Hematopoietic multipotent progenitor cell treated with erythropoietin and hydrocortisone succinate and interleukin-3 and kit ligand, for 17 days (in vitro differentiated cells): ENCODE measurements around the gene KIRREL1.

Experiments used
- DNase-seq: peaks from one replicate; pipeline ENCODE4 v3.0.0-alpha.2; 2015; ENCODE audit warnings: low spot score

KIRREL1 gene

DNA sequence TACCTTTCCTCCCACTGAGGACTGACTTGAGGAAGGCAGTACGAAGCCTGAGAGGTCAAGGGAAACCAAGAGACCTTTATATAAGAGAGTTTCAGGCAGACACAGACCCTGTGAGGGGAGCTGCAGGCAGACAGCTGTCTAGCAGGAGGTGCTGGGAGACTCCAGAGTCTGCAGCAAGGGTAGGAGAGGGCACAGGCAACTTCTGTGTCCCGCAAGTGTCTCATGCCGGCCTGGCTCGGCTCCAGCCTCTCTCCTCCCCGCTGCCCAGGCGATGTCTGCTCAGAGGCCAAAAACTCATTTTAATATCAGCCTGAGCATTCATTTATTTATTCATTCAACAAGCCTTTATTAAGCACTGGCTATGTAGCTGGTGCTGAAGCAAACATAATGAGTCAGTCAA lies 83.0 kb downstream of the KIRREL1 start:
- no peak for DNase-seq

- DNase-seq: no peak
Measured at GRCh38 chr1:158077411-158078256, 84.2 kb downstream of the KIRREL1 start.

DNA sequence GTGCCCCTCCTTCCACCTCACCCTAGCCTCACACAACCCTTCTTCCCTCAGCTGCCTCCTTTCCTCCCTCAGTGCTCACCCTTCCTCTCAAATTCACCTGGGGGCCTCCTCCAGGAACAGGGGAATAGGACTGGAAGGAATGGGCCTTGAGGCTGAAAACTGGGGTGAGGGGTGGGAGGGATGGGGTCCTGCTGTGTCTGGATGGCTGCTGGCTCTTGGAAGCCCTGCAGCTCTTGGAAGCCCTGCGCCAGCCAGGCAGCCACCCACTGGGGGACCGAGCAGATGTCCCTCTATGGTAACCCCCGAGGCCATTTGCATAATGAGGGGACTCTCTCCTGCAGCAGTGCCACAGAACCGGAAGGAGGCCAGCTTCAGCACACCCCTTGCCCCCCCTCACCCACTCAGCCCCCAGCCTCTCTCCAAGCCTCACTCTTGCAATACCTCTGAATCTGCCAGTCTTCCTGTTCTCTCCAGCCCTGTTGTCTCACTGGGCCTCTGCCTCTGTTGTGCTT lies 85.2 kb downstream of the KIRREL1 start:
- DNase-seq: no peak

DNA sequence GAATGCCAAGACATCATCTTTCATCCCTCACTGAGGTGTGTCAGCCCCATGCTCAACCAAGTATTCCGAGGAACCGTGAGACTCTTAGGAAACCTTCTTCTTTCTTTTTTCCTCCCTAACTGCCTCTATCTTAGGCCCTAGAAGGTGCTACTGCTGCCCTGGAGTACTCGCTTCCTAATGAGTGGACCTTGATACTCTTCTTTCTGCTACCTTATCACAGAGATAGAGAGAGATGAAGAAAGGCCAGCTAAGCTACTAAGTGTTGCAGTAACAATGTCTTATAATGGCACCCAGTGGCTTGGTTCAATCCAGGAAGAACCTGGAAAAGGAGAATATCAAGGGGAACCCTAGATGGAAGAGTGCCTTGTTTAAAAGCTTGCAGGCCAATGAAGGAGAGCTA lies 86.6 kb downstream of the KIRREL1 start:
- DNase-seq: no peak

DNA sequence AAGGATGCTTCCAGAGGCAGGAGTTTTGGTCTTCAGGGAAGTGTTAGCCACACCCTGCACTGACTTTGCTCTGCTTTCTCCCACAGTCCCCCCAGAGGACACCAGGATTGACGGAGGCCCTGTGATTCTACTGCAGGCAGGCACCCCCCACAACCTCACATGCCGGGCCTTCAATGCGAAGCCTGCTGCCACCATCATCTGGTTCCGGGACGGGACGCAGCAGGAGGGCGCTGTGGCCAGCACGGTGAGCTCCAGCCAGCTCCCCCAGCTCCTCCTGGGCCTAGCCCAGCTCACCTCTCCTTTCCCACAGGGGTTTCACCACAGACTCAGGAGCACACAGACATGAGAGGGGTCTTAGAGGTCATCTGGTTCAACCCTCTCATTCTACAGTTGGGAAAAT lies 90.9 kb downstream of the KIRREL1 start:
- DNase-seq: no peak

DNA sequence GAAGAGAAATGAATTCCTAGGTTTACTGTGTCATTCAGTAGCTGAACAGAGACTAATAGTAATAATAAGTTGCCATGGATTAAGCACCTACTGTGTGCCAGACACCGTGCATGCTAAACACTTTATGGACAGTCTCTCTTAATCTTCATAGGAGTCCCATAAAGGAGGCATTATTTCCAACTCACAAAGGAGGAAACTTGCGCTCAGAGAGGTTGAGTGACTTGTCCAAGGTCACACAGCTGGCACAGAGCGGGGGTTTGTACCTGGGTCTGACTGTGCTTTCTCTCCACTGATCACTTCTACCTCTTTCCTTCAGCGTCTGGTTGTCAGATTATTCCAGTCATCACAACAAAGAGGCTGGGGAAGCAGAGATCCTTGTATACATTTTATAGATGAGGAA lies 91.3 kb downstream of the KIRREL1 start:
- no peak for DNase-seq

- DNase-seq: peak; percentile 38
Measured at GRCh38 chr1:158087320-158087927, 94.0 kb downstream of the KIRREL1 start.

GRCh38 chr1:158089476-158089875 lies 96.0 kb downstream of the KIRREL1 start:
- no peak for DNase-seq

GRCh38 chr1:158089925-158090637 lies 96.6 kb downstream of the KIRREL1 start:
- DNase-seq: no peak

DNA sequence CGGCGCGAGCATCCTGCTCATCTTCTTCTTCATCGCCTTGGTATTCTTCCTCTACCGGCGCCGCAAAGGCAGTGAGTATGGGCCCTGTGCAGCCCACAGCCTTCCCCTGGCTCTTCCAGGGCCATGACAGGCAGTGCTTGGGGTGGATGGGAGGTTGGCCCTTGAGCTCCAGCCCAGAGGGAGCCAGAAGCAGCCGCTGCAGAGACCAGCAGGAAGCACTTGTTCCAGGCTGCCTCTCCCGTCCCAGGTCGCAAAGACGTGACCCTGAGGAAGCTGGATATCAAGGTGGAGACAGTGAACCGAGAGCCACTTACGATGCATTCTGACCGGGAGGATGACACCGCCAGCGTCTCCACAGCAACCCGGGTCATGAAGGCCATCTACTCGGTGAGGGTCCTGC lies 99.9 kb downstream of the KIRREL1 start:
- no peak for DNase-seq

DNA sequence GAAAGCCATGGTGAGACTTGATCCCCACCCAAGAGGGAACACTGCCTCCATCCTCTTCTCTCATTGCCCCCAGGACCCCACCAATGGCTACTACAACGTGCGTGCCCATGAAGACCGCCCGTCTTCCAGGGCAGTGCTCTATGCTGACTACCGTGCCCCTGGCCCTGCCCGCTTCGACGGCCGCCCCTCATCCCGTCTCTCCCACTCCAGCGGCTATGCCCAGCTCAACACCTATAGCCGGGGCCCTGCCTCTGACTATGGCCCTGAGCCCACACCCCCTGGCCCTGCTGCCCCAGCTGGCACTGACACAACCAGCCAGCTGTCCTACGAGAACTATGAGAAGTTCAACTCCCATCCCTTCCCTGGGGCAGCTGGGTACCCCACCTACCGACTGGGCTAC lies 101.1 kb downstream of the KIRREL1 start:
- DNase-seq: no peak

DNA sequence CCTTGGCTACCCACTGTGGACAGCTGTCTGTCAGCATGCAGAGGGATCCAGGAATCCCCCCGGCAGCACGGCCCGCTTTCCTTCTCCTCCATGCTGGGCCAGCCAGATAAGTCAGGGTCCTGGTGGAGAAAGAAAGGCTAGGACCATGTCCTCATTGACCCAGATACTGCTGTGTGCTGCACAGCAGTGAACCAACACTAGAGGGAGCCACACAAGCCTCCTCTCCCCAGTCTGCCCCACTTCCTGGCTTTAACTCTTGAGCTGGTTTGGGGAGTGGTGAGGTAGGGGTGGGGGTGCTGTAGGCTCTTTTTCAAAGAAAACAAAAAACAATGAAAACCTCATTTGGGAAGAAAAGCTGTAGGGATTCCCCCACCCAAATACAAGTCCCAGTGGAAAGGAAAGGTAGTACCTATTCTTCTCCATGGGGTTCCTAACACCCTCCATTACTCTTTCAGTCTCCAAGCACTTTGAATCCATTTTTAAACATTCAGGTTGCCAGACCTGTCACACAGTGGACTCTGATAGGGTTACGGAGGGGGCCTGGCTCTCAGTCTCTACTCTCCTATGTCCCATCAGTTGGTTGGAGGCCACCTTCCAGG lies 102.4 kb downstream of the KIRREL1 start:
- DNase-seq: peak; percentile 23

DNA sequence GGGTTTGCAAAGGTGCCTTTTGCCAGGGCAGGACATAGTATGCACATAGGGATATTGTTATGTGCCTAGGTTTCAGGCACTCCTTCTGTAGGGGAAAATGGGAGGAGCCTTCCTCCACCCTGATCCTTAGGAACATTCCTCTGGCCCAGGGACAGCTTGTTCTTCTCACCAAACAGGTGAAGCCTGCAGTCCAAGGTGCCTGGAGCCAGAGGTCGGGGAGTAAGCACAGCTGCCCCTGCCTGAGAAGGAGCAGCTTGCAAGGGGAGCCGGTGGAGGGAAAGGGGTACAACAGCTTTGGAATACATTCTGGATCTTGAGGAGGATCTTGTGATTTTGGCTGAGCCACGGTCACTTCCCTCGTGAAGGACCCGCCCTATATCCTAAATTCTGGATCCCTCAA lies 104.8 kb downstream of the KIRREL1 start:
- DNase-seq: no peak

DNA sequence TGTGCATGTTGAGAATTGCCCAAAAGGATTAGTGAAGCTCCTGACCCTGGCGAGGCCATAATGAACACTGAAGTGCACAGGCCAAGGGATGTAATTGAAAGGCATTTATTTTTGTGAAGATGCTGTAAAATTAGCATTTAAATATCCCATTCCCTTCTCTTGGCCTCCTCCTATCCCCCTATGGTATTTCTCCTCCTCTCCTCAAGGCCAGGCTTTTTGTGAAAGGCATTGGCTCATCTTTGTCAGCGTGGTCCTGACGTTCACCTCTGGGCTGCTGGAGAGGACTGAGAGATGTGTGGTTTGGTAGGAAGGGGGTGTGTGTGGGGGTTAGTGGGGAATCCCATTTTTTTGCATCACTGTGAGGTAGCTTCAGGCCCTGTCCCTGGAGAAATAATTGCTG lies 105.7 kb downstream of the KIRREL1 start:
- no peak for DNase-seq

- no peak for DNase-seq
Measured at GRCh38 chr1:158100498-158100897, 107.1 kb downstream of the KIRREL1 start.

- no peak for DNase-seq
Measured at GRCh38 chr1:158101455-158101854, 108.0 kb downstream of the KIRREL1 start.

GRCh38 chr1:158101927-158102326 lies 108.5 kb downstream of the KIRREL1 start:
- DNase-seq: no peak

DNA sequence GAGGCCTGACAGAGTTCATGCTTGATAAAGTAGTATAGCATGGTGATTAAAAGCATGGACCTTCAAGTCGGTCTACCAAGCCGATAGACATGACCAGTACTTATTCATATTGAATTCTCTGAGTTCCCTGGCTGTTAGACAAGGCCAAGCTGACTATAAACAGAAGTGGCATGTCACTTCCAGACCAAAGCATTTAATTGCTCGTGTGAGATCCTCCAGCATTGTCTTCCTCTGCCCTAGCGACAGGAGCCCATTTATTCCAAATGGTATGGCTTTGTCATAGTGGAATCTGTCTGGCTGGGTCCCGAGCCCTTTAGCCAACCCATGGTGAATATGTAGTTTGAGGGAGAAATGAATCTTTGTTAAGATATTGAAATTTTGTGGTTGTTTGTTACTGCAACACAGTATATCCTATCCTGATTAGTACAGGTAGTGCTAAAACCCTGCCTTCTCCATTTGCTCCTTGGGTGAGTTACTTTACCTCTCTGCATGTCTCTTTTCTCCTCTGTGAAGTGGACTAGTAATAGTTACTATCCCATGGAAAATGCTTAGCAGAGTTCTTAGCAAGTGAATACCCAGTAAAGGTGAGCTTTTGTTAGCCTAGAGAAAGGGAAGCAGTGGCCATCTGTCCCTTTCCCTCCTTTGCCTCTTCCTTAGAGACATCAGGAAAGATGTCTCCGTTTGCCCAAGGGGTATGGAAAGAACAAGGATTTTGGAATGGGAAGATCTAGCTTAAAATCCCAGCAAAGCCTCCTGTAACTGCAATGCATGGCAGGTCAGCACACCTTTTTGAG lies 109.6 kb downstream of the KIRREL1 start:
- DNase-seq: no peak

- DNase-seq: no peak
Measured at GRCh38 chr1:158103861-158104522, 110.5 kb downstream of the KIRREL1 start.

- no peak for DNase-seq
Measured at GRCh38 chr1:158104891-158105290, 111.4 kb downstream of the KIRREL1 start.
